Kidney capillary endothelial cell (primary cell): ENCODE data around the gene RALGAPA1.
"Not testable (repeated sequence)": the region's sequence is repeated elsewhere in the genome, so short reads cannot be mapped to it uniquely, and the experiment has no call there.

ENCODE experiments used
- DNase-seq: peaks from one replicate; pipeline ENCODE4 v3.0.0-alpha.2; 2018; ENCODE audit warnings: low spot score

Gene RALGAPA1

GRCh38 chr14:35808638-35809563 is at the start of gene RALGAPA1:
Gene RALGAPA1, minus strand, starts transcription at chr14:35809295. Its CDS starts 460 bp downstream, at chr14:35808835.
- peak; percentile 96 for DNase-seq

- no peak for DNase-seq
Measured at GRCh38 chr14:35858521-35859209, 49.6 kb upstream of the RALGAPA1 start.

DNA sequence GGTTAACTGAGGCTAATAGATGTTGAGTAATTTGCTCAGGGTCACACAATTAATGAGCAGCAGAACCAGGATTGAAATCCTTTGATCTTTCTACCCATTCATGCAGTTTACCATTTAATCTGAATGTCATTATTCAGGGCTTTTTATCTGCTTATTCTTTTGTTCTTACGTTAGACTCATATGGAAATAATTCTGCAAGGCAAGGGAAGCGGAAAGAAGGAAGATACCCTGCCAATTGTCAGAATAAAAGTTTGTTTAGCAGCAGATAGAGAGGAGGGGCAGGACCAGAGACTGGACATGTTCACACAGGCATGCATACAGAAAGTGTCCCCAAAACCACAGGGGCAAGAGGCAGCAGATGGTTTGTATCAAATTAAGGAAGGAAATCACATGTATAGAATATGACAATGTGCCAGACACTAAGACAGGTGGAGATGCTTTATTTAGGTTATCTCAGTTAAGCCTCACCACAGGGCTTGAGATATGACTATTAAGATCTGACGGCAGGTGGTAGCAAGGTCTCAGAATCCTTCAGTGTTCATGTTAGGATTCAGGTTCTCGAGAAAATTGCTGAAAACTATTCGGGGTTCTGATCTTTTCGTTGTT is 46.9 kb upstream of the RALGAPA1 start:
- DNase-seq: no peak

GRCh38 chr14:35854696-35855270 is 45.7 kb upstream of the RALGAPA1 start:
- DNase-seq: no peak

- DNase-seq: no peak
Measured at GRCh38 chr14:35853225-35853624, 44.1 kb upstream of the RALGAPA1 start.

- no peak for DNase-seq
Measured at GRCh38 chr14:35851823-35852222, 42.7 kb upstream of the RALGAPA1 start.

- no peak for DNase-seq
Measured at GRCh38 chr14:35849122-35849521, 40.0 kb upstream of the RALGAPA1 start.

- DNase-seq: no peak
Measured at GRCh38 chr14:35847636-35848035, 38.5 kb upstream of the RALGAPA1 start.

DNA sequence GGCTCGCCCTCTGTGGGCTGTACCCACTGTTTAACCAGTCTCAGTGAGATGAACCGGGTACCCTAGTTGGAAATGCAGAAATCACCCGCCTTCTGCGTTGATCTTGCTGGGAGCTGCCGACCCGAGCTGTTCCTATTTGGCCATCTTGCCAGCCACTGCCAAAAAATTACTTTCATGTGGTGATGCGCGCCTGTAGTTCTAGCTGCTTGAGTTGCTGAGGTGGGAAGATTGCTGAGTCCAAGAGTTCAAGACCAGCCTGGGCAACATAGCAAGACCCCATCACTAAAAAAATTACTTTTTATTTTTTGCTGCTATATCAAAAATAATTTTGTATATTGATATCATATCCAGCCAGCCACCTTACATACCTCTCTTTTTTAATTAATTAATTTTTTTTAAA is 35.4 kb upstream of the RALGAPA1 start:
- DNase-seq: no peak

GRCh38 chr14:35842245-35842644 is 33.1 kb upstream of the RALGAPA1 start:
- not testable (repeated sequence) for DNase-seq

DNA sequence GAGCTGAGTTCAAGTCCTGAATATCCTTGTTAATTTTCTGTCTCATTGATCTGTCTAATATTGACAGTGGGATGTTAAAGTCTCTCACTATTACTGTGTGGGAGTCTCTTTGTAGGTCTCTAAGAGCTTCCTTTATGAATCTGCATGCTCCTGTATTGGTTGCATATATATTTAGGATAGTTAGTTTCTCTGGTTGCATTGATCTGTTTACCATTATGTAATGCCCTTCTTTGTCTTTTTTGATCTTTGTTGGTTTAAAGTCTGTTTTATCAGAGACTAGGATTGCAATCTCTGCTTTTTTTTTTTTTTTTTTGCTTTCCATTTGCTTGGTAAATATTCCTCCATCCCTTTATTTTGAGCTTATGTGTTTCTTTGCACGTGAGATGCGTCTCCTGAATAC is 32.6 kb upstream of the RALGAPA1 start:
- DNase-seq: not testable (repeated sequence)

GRCh38 chr14:35835208-35835982 is 26.3 kb upstream of the RALGAPA1 start:
- no peak for DNase-seq

DNA sequence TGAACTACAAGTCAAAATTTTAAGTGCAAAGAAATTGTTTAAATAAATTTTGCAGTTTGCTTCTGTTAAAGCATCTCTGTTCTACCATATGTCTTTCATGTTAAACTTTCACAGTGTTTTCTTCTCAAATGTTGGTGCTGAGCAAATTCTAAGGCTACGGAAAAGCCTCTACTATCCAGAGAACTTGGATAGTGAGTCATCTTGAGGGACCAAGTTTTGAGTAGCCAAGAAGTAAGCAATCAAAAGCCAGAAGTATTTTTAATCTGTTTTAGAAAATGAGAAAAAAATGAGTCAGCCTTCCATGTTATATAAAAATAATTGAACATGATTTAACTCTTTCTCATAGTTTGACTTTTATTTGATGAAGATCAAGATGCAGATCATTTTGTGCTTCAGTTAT is 20.4 kb upstream of the RALGAPA1 start:
- DNase-seq: no peak

DNA sequence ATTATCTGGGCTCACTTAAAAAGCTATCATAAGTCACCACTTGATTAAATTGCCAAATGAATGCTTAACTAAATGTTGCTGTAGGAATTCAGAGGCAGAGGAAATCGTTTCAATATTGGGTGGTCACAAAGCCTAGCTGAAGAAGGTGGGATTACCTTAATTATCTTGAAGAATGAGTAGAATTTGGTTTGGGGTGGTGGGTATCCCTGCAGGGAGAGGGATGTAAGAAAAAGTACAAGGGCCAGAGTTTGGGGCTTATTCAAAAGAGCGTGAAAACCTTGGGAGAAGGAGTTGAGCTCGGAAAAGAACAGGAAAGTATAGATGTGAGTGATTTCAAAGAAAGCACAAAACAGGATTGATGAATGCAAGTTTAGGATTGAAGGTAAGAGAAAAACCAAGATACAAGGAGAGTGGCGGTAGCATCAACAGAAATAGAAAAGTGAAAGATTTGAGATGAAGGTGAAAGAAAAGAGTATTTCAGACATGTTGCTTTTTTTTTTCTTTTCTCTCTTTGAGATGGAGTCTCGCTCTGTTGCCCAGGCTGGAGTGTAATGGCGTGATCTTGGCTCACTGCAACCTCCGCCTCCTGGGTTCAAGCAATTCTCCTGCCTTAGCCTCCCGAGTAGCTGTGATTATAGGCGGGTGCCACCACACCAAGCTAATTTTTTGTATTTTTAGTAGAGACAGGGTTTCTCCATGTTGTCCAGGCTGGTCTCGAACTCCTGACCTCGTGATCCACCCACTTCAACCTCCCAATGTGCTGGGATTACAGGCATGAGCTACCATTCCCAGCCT is 18.8 kb upstream of the RALGAPA1 start:
- no peak for DNase-seq

GRCh38 chr14:35826952-35827416 is 17.9 kb upstream of the RALGAPA1 start:
- no peak for DNase-seq

DNA sequence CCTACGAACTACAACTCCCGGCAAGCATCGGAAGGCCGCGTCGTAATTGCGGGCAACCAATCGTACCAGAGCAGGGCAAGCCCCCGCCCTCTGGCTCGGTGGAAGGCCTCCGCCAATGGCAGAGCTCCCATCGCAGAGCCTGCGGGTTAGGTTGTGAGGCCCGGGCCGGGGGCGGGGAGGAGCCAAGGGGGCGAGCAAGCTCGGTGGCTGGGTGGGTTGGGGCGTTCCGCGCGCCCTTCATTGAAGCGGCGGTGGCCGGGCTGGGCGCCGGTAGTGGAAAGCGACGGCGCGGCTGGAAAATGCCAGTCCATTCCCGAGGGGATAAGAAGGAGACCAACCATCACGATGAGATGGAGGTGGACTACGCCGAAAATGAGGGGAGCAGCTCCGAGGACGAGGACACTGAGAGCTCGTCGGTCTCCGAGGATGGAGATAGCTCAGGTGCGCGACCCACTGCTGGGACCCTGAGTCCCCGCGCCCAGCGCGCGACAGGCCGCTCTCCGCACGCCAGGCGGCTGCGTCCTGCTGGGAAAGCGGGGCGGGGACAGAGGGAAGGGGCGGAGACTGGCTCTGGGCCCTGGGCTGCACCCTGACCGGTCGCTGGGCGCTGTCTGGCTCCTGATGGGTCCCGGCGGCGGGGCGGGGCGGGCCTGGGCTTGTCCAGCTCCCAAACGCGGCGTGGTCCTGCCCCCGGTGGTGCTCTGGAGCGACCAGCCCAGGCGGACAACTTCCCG is 17.3 kb upstream of the RALGAPA1 start, which contains the start of gene BRMS1L:
TSS of gene BRMS1L (plus strand) at position 121 of the 734 bp plus-strand sequence. CDS start at position 300, 179 bp downstream.
- peak; percentile 97 for DNase-seq

- DNase-seq: no peak
Measured at GRCh38 chr14:35825968-35826217, 16.8 kb upstream of the RALGAPA1 start.

GRCh38 chr14:35824446-35825165 is 15.5 kb upstream of the RALGAPA1 start:
- not testable (repeated sequence) for DNase-seq

DNA sequence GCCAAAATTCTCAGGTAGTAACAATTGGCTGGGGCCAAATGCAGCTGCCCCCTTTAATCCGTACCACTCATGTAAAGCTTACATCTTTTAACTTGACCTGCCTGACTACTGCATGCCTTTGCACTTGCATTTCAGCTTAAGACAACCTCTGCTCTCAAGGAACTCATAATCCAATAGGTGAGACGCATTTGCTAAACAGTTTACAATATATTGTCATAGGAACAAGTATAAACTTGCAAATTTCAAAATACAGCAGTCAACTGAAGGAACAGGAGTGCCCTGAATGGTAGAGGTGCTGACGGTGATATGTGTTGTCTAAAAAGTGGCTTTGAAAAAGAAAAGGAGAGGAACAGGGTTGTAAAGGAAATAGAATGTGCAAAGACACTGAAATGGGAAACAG is 13.4 kb upstream of the RALGAPA1 start:
- DNase-seq: no peak
